Measurements from ENCODE around the gene SLC18A2. TPM values are rescaled to one million over a fixed set of nuclear protein-coding genes. Genes with fewer than 3 reads are reported as not detected.

The SLC18A2 gene
- total RNA-seq, 2 donors from 2014 or later = 0.24 TPM

GRCh38 chr10:117250411-117250810 lies 9.5 kb downstream of the SLC18A2 start:
- no peaks in the 10 kb centered on the region for H3K9me3 ChIP-seq (ENCODE audit: control insufficient read depth, low read length)
- H3K27ac Mint-ChIP-seq = no peak overlapping the region
- TF ChIP-seq CTCF (conservative IDR thresholded peaks at IDR 0.05) = no peak
- H3K27me3 Mint-ChIP-seq (ENCODE audit: insufficient read depth) = peaks cover 11% of the 10 kb centered on the region
- H3K9me3 Mint-ChIP-seq = no peaks in the 10 kb centered on the region
- no peak overlapping the region for H3K4me3 Mint-ChIP-seq
- H3K9ac ChIP-seq (ENCODE audit: extremely low read depth, low read length, poor library complexity, severe bottlenecking) = no peak overlapping the region
- WGBS, 2 experiments (ENCODE audit: insufficient coverage in 1 of 2, insufficient read length in 1 of 2) = 61 to 80% methylated on average over 6 to 7 of the region's 7 CpGs
- peaks cover 4% of the 10 kb centered on the region for H3K4me1 ChIP-seq (ENCODE audit: control insufficient read depth, insufficient read depth, low read length)
- H3K27ac ChIP-seq (ENCODE audit: low read depth, low read length) = no peak overlapping the region
- no peak overlapping the region for H3K4me3 ChIP-seq (ENCODE audit: low read length)
- H3K36me3 Mint-ChIP-seq (ENCODE audit: low read depth) = no peaks in the 10 kb centered on the region
- H3K27me3 ChIP-seq (ENCODE audit: control insufficient read depth, insufficient read depth, low read length, poor library complexity, severe bottlenecking) = peaks cover 14% of the 10 kb centered on the region
- no peaks in the 10 kb centered on the region for H3K36me3 ChIP-seq (ENCODE audit: control insufficient read depth, insufficient read depth, low read length)
- no peak for DNase-seq
- H3K4me1 Mint-ChIP-seq = no peaks in the 10 kb centered on the region

GRCh38 chr10:117253908-117254307 lies 13.0 kb downstream of the SLC18A2 start:
- Histone ChIP-seq H3K27me3 (ENCODE audit: control insufficient read depth, insufficient read depth, low read length, poor library complexity, severe bottlenecking) (no peaks in the 10 kb centered on the region), H3K4me3 (ENCODE audit: low read length) (no peak overlapping the region), H3K27ac (ENCODE audit: low read depth, low read length) (no peak overlapping the region), H3K36me3 (ENCODE audit: control insufficient read depth, insufficient read depth, low read length) (no peaks in the 10 kb centered on the region), H3K9me3 (ENCODE audit: control insufficient read depth, low read length) (no peaks in the 10 kb centered on the region), H3K4me1 (ENCODE audit: control insufficient read depth, insufficient read depth, low read length) (peaks cover 3% of the 10 kb centered on the region), H3K9ac (ENCODE audit: extremely low read depth, low read length, poor library complexity, severe bottlenecking) (no peak overlapping the region)
- H3K36me3 Mint-ChIP-seq (ENCODE audit: low read depth) = no peaks in the 10 kb centered on the region
- H3K27ac Mint-ChIP-seq = peak overlapping the region; percentile 36
- TF ChIP-seq CTCF (conservative IDR thresholded peaks at IDR 0.05) = no peak
- 79 to 91% methylated on average over 1 to 9 of the region's 9 CpGs for WGBS, 2 experiments (ENCODE audit: insufficient coverage in 1 of 2, insufficient read length in 1 of 2)
- H3K4me1 Mint-ChIP-seq = peaks cover 6% of the 10 kb centered on the region
- H3K27me3 Mint-ChIP-seq (ENCODE audit: insufficient read depth) = peaks cover 5% of the 10 kb centered on the region
- no peak overlapping the region for H3K4me3 Mint-ChIP-seq
- peak; percentile 60 for DNase-seq
- no peaks in the 10 kb centered on the region for H3K9me3 Mint-ChIP-seq

- Histone ChIP-seq H3K36me3 (ENCODE audit: control insufficient read depth, insufficient read depth, low read length) (no peaks in the 10 kb centered on the region), H3K4me3 (ENCODE audit: low read length) (no peak overlapping the region), H3K27me3 (ENCODE audit: control insufficient read depth, insufficient read depth, low read length, poor library complexity, severe bottlenecking) (no peaks in the 10 kb centered on the region), H3K27ac (ENCODE audit: low read depth, low read length) (no peak overlapping the region), H3K4me1 (ENCODE audit: control insufficient read depth, insufficient read depth, low read length) (no peaks in the 10 kb centered on the region), H3K9me3 (ENCODE audit: control insufficient read depth, low read length) (no peaks in the 10 kb centered on the region), H3K9ac (ENCODE audit: extremely low read depth, low read length, poor library complexity, severe bottlenecking) (no peak overlapping the region)
- no peak for TF ChIP-seq CTCF (conservative IDR thresholded peaks at IDR 0.05)
- peaks cover 4% of the 10 kb centered on the region for H3K27me3 Mint-ChIP-seq (ENCODE audit: insufficient read depth)
- H3K4me1 Mint-ChIP-seq = peaks cover 6% of the 10 kb centered on the region
- no peak for DNase-seq
- WGBS, 2 experiments (ENCODE audit: insufficient coverage in 1 of 2, insufficient read length in 1 of 2) = 78 to 83% methylated on average over 7 to 9 of the region's 9 CpGs
- H3K9me3 Mint-ChIP-seq = no peaks in the 10 kb centered on the region
- no peaks in the 10 kb centered on the region for H3K36me3 Mint-ChIP-seq (ENCODE audit: low read depth)
- H3K4me3 Mint-ChIP-seq = no peak overlapping the region
- no peak overlapping the region for H3K27ac Mint-ChIP-seq
Measured at GRCh38 chr10:117254338-117254737, 13.4 kb downstream of the SLC18A2 start.

Data from endodermal cell (in vitro differentiated cells).